Spinal cord (tissue), 10 donors: ENCODE results near the gene NOL4L. TPM values are rescaled to one million over a fixed set of nuclear protein-coding genes. Genes with fewer than 3 reads are reported as not detected.

Experiments used
- DNase-seq, 6 donors: peaks; one replicate each; pipeline versions ENCODE4 v3.0.0 to v3.0.0-alpha.2; 2013 to 2015; ENCODE audit warnings: low spot score in 6 of 6, low read depth in 4 of 6
- H3K27ac ChIP-seq: one replicate; pipeline ENCODE4 v1.5.1; 2013; ENCODE audit warnings: low read depth, low read length, control low read depth
- H3K27me3 ChIP-seq: one replicate; pipeline ENCODE4 v1.6.1; 2013; ENCODE audit warnings: low read length; ENCODE audit not compliant: control insufficient read depth, insufficient read depth
- H3K36me3 ChIP-seq: one replicate; pipeline ENCODE4 v1.6.1; 2013; ENCODE audit warnings: low read length; ENCODE audit not compliant: control insufficient read depth, insufficient read depth
- H3K4me1 ChIP-seq: one replicate; pipeline ENCODE4 v1.6.1; 2013; ENCODE audit warnings: low read length; ENCODE audit not compliant: control insufficient read depth, insufficient read depth
- H3K4me3 ChIP-seq: one replicate; pipeline ENCODE4 v1.5.1; 2013; ENCODE audit warnings: low read depth, low read length, control low read depth
- H3K9me3 ChIP-seq: one replicate; pipeline ENCODE4 v1.6.1; 2013; ENCODE audit warnings: low read length; ENCODE audit not compliant: control insufficient read depth, insufficient read depth
- WGBS: methylation state at CpG from one replicate; pipeline ENCODE4 v1.1.5; 2013; ENCODE audit warnings: missing lambda C conversion rate; ENCODE audit not compliant: insufficient coverage; 5-methylcytosine and 5-hydroxymethylcytosine counted together
- polyA plus RNA-seq, 2 donors: library from polyadenylated mRNA; unstranded; fragments of 120-200 nt; gene quantifications; one replicate each; pipeline ENCODE4 v1.2.1, GENCODE V29; 2013; ENCODE audit not compliant: insufficient read length in 2 of 2
- total RNA-seq, 2 donors: library from RNA; depleted of rRNA in 1 of 2; stranded (reverse); fragments of 120-200 nt in 1 of 2; fragments of >200 nt in 1 of 2; gene quantifications; one replicate each; pipeline versions ENCODE4 v1.2.3 to v1.2.4, GENCODE V29; 2013 to 2014
- donor health status: healthy.

NOL4L gene
- total and polyA plus RNA-seq, 4 donors = 13.3 to 67.6 (median 44.5) TPM

- no peaks in the 10 kb centered on the region for H3K27me3 ChIP-seq
- H3K4me3 ChIP-seq = no peak overlapping the region
- H3K9me3 ChIP-seq = no peaks in the 10 kb centered on the region
- H3K36me3 ChIP-seq = peaks cover 4% of the 10 kb centered on the region
- no peak overlapping the region for H3K27ac ChIP-seq
- DNase-seq = no peak
- H3K4me1 ChIP-seq = peaks cover 72% of the 10 kb centered on the region
- 64% methylated on average over 10 of the region's 13 CpGs for WGBS
These were observed 45.9 kb downstream of the NOL4L start for GRCh38 chr20:32539026-32539816.

DNA sequence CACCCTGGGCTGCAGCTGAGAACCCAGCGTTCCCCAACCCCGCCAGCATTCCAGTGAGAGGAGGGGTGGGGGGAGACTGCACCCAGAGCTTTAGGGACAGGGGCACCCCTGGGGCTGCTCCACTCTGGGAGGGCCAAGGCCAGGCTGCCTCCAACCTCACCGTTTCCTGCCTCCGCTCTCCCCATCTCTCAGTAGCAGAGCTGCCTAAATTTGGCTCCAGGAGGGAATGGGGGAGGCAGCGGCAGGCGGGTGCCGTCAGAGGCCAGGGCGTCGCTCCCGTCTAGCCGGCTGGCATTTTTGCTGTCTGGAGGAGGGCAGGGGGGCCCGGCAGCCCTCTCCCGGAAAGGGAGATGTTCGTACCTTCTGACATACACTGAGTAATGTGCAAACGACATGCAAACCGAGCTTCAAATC, 46.6 kb downstream of the NOL4L start:
- Histone ChIP-seq H3K27me3 (no peaks in the 10 kb centered on the region), H3K27ac (no peak overlapping the region), H3K36me3 (peaks cover 4% of the 10 kb centered on the region), H3K4me3 (no peak overlapping the region), H3K4me1 (peaks cover 74% of the 10 kb centered on the region), H3K9me3 (no peaks in the 10 kb centered on the region)
- 8% methylated on average over 11 of the region's 16 CpGs for WGBS
- DNase-seq = peak in 1 of 6 donors; percentile 77

- Histone ChIP-seq H3K27ac (no peak overlapping the region), H3K27me3 (no peaks in the 10 kb centered on the region), H3K4me1 (peaks cover 72% of the 10 kb centered on the region), H3K9me3 (no peaks in the 10 kb centered on the region), H3K4me3 (peak overlapping the region; percentile 29), H3K36me3 (peaks cover 4% of the 10 kb centered on the region)
- DNase-seq = no peak
- WGBS = 69% methylated on average over 11 of the region's 18 CpGs
These were observed 47.2 kb downstream of the NOL4L start for GRCh38 chr20:32537657-32538525.

GRCh38 chr20:32536851-32537656, 48.1 kb downstream of the NOL4L start:
- Histone ChIP-seq H3K9me3 (no peaks in the 10 kb centered on the region), H3K4me1 (peaks cover 67% of the 10 kb centered on the region), H3K4me3 (peak overlapping the region; percentile 44), H3K27ac (no peak overlapping the region), H3K27me3 (no peaks in the 10 kb centered on the region), H3K36me3 (peaks cover 4% of the 10 kb centered on the region)
- 3% methylated on average over 62 of the region's 62 CpGs for WGBS
- no peak for DNase-seq

DNA sequence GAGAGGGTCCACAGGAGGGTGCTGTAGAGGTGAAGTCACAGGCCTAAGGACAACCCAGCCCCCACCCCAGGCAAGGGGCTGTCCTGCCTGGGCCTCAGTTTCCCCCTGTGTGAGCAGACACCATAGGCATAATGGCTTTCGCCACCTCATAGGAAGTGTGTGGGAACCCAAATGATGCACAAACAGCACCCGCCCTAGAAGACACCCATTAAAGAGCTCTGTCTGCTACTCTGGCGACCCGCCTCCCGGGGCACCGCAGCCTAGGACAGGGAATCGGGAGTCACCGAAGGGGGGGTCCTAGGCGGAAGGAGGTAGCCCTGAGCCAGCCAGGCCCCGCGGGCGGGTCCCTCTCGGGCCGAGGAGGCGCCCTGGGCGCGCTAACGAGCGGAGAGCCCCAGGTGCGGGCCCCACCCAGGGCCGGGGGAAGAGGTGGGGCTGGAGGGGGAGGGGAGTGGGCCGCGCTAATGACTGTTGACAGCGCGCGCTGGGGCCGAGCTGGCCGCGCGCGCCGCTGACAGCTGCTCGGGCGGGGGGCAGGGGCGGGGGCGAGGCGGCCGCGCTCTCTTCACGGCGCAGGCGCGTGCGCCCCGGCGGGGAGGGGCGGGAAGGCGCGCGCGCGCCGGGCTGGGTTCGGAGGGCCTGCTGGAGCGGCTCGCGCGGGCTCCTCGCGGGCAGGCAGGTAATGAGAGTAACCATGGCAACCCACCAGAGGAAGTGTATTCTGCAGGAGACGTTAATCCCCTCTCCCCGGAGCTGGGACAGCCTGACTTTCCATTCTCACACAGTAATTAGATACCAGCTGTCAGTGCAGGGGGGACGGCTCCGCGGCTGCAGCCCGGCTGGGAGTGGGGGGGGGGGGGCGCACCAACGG, 48.9 kb downstream of the NOL4L start:
- 1% methylated on average over 57 of the region's 68 CpGs for WGBS
- peaks cover 58% of the 10 kb centered on the region for H3K4me1 ChIP-seq

GRCh38 chr20:32535316-32535952, 49.7 kb downstream of the NOL4L start:
- peak in 2 of 6 donors; percentile 61 to 73 for DNase-seq
- 40% methylated on average over 17 of the region's 18 CpGs for WGBS

More for the DNA sequence above, 48.9 kb downstream of the NOL4L start:
- H3K4me3 ChIP-seq = peak overlapping the region; percentile 44
- H3K27me3 ChIP-seq = no peaks in the 10 kb centered on the region
- DNase-seq = peak in 4 of 6 donors; percentile 71 to 98 (median 83)
- H3K27ac ChIP-seq = no peak overlapping the region
- H3K9me3 ChIP-seq = no peaks in the 10 kb centered on the region
- H3K36me3 ChIP-seq = no peaks in the 10 kb centered on the region

GRCh38 chr20:32534661-32535240, 50.4 kb downstream of the NOL4L start:
- Histone ChIP-seq H3K4me3 (no peak overlapping the region), H3K27ac (no peak overlapping the region), H3K36me3 (no peaks in the 10 kb centered on the region), H3K9me3 (no peaks in the 10 kb centered on the region), H3K27me3 (no peaks in the 10 kb centered on the region), H3K4me1 (peaks cover 45% of the 10 kb centered on the region)
- whole genome bisulfite sequencing = no CpG with 5 or more reads among the region's 8 CpGs
- DNase-seq = no peak

More at GRCh38 chr20:32535316-32535952, 49.7 kb downstream of the NOL4L start:
- Histone ChIP-seq H3K27me3 (no peaks in the 10 kb centered on the region), H3K4me3 (peak overlapping the region; percentile 27), H3K36me3 (no peaks in the 10 kb centered on the region), H3K27ac (no peak overlapping the region), H3K4me1 (peaks cover 52% of the 10 kb centered on the region), H3K9me3 (no peaks in the 10 kb centered on the region)

GRCh38 chr20:32533732-32534131, 51.4 kb downstream of the NOL4L start:
- peaks cover 3% of the 10 kb centered on the region for H3K27me3 ChIP-seq
- H3K4me1 ChIP-seq = peaks cover 46% of the 10 kb centered on the region
- no peaks in the 10 kb centered on the region for H3K36me3 ChIP-seq
- H3K9me3 ChIP-seq = no peaks in the 10 kb centered on the region
- no peak for DNase-seq
- no peak overlapping the region for H3K27ac ChIP-seq
- no peak overlapping the region for H3K4me3 ChIP-seq
- 55% methylated on average over 2 of the region's 6 CpGs for WGBS
